ENCODE results near the gene ZNF555.
A peak's percentile ranks its signal among the peaks of the same experiment; 100 is the strongest.
"Not testable (repeated sequence)": the region's sequence is repeated elsewhere in the genome, so short reads cannot be mapped to it uniquely, and the experiment has no call there.

The ZNF555 gene

GRCh38 chr19:2840794-2841791 is at the start of gene ZNF555:
TSS of gene ZNF555 (plus strand) at chr19:2841475. CDS start at chr19:2841573, 98 bp downstream.
- DNase-seq = peak; percentile 86

- no peak for DNase-seq
These were observed 49.4 kb upstream of the ZNF555 start for GRCh38 chr19:2791876-2792275.

GRCh38 chr19:2792666-2793065 is 48.6 kb upstream of the ZNF555 start:
- not testable (repeated sequence) for DNase-seq

GRCh38 chr19:2793126-2793525 is 48.1 kb upstream of the ZNF555 start:
- DNase-seq = no peak

GRCh38 chr19:2793577-2793976 is 47.7 kb upstream of the ZNF555 start:
- no peak for DNase-seq

GRCh38 chr19:2795827-2796658 is 45.2 kb upstream of the ZNF555 start:
- DNase-seq = no peak

- no peak for DNase-seq
These were observed 44.5 kb upstream of the ZNF555 start for GRCh38 chr19:2796659-2797266.

GRCh38 chr19:2797280-2797679 is 44.0 kb upstream of the ZNF555 start:
- no peak for DNase-seq

GRCh38 chr19:2798158-2798685 is 43.1 kb upstream of the ZNF555 start:
- DNase-seq = no peak

GRCh38 chr19:2798733-2799132 is 42.5 kb upstream of the ZNF555 start:
- no peak for DNase-seq

GRCh38 chr19:2799273-2800020 is 41.8 kb upstream of the ZNF555 start:
- DNase-seq = no peak

- DNase-seq = no peak
These were observed 40.8 kb upstream of the ZNF555 start for GRCh38 chr19:2800506-2800905.

- no peak for DNase-seq
These were observed 38.4 kb upstream of the ZNF555 start for GRCh38 chr19:2802826-2803225.

GRCh38 chr19:2803486-2804155 is 37.7 kb upstream of the ZNF555 start:
- DNase-seq = no peak

GRCh38 chr19:2804156-2805004 is 36.9 kb upstream of the ZNF555 start:
- DNase-seq = no peak

GRCh38 chr19:2805261-2805900 is 35.9 kb upstream of the ZNF555 start:
- DNase-seq = no peak

- no peak for DNase-seq
These were observed 35.2 kb upstream of the ZNF555 start for GRCh38 chr19:2805991-2806649.

- DNase-seq = no peak
These were observed 34.4 kb upstream of the ZNF555 start for GRCh38 chr19:2806736-2807378.
